ENCODE measurements around the gene PLXNA4. TPM values are rescaled to one million over a fixed set of nuclear protein-coding genes. Genes with fewer than 3 reads are reported as not detected.

The PLXNA4 gene
- total and polyA plus RNA-seq, 11 donors: 1.8 to 22.1 (median 10.5) TPM

DNA sequence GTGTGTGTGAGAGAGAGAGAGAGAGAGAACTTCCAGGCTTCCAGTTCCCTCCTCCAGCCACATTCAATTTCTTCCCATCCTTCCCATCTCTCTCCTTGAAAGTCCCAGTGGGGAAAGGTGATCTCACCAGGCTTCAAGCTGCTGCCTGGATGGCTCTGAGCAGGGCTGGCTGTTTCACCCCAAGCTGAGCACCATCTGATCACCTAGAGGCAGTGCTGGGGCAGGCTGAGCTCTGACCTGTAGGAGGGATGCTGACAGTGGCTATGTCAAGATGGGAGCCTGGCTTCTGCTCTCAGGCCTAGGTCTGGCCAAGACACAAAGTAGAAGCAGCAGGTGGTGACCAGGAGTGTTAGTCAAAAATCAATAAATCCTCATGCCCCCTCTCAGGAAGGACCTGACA lies 370.8 kb downstream of the PLXNA4 start:
- H3K27ac ChIP-seq: no peak overlapping the region
- DNase-seq (no peak), ATAC-seq (no peak)
- H3K4me1 ChIP-seq: peaks cover 0 to 25% (median 8%) of the 10 kb centered on the region in 12 donors
- H3K9me3 ChIP-seq: no peaks in the 10 kb centered on the region
- H3K36me3 ChIP-seq: no peaks in the 10 kb centered on the region
- no peak overlapping the region for H3K4me3 ChIP-seq
- intact Hi-C loops (cut with DNase I): no loop called here
- TF ChIP-seq, protein P1, sequence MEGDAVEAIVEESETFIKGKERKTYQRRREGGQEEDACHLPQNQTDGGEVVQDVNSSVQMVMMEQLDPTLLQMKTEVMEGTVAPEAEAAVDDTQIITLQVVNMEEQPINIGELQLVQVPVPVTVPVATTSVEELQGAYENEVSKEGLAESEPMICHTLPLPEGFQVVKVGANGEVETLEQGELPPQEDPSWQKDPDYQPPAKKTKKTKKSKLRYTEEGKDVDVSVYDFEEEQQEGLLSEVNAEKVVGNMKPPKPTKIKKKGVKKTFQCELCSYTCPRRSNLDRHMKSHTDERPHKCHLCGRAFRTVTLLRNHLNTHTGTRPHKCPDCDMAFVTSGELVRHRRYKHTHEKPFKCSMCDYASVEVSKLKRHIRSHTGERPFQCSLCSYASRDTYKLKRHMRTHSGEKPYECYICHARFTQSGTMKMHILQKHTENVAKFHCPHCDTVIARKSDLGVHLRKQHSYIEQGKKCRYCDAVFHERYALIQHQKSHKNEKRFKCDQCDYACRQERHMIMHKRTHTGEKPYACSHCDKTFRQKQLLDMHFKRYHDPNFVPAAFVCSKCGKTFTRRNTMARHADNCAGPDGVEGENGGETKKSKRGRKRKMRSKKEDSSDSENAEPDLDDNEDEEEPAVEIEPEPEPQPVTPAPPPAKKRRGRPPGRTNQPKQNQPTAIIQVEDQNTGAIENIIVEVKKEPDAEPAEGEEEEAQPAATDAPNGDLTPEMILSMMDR (IDR thresholded peaks at IDR 0.05): no peak
- no peak for TF ChIP-seq POLR2A (IDR thresholded peaks at IDR 0.05)
- H3K27me3 ChIP-seq: no peaks in the 10 kb centered on the region

DNA sequence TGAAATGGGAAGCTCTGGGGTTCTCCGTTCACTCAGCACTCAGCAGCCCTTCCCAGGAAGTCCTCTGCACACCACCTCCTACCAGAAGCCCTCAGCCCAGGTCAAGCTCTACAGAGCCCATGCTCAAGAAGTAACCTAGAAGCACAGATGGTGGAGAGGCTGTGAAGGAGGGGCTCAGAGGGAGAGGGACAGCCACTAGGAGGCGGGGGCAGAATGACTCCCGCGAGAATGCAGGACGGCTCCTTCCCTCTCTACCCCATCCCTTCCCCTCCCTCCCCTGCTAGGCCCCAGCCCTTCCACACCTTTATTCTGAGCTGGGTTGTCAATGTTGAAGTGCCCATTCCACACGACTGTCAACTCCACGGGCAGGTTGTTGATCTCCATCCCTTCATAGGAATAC lies 373.2 kb downstream of the PLXNA4 start:
- WGBS, 4 donors: 86 to 92% (median 87%) methylated on average over 7 of the region's 7 CpGs
- Histone ChIP-seq H3K36me3 (peaks cover 0 to 5% (median 0%) of the 10 kb centered on the region in 9 donors), H3K27ac (no peak overlapping the region), H3K27me3 (no peaks in the 10 kb centered on the region), H3K9me3 (no peaks in the 10 kb centered on the region), H3K4me3 (no peak overlapping the region), H3K4me1 (peaks cover 0 to 21% (median 4%) of the 10 kb centered on the region in 12 donors)
- ATAC-seq (no peak), DNase-seq (no peak)
- TF ChIP-seq POLR2A (IDR thresholded peaks at IDR 0.05): no peak
- TF ChIP-seq, protein P1 (IDR thresholded peaks at IDR 0.05): no peak
- intact Hi-C loops (cut with DNase I): loop anchor here in 1 of 10 donors (5.0 kb wide), 1 partner anchor 379 kb away; no protein-coding TSS in a partner anchor

DNA sequence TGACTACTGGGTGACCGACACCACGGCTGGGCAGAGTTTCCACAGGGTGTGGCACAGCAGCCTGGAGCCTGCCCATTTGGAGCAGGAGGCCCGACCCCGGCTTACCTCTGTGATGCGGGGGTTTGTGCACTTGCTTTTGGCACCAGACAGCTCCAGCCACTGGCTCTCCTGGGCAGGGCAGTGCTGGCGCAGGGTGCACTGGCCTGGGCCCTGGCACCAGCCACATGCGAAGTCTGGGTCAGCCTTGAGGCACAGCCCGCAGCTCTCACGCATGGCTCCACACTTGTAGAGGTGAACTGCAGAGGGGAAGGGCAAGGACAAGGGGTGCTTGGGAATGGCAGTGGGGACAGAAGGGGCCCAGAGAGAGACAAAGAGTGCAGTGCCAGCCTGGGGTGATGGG lies 373.7 kb downstream of the PLXNA4 start:
- no peak for TF ChIP-seq POLR2A (IDR thresholded peaks at IDR 0.05)
- TF ChIP-seq, protein P1 (IDR thresholded peaks at IDR 0.05): no peak
- ATAC-seq: no peak
- 89 to 93% (median 90%) methylated on average over 6 to 9 of the region's 9 CpGs for WGBS, 4 donors
- H3K36me3 ChIP-seq: peaks cover 0 to 9% (median 0%) of the 10 kb centered on the region in 9 donors
- H3K27me3 ChIP-seq: no peaks in the 10 kb centered on the region
- peaks cover 0 to 16% (median 2%) of the 10 kb centered on the region in 12 donors for H3K4me1 ChIP-seq
- intact Hi-C loops (cut with DNase I): loop anchor here in 1 of 10 donors (5.0 kb wide), 1 partner anchor 380 kb away; no protein-coding TSS in a partner anchor
- no peaks in the 10 kb centered on the region for H3K9me3 ChIP-seq
- H3K4me3 ChIP-seq: no peak overlapping the region
- no peak for DNase-seq
- no peak overlapping the region for H3K27ac ChIP-seq

DNA sequence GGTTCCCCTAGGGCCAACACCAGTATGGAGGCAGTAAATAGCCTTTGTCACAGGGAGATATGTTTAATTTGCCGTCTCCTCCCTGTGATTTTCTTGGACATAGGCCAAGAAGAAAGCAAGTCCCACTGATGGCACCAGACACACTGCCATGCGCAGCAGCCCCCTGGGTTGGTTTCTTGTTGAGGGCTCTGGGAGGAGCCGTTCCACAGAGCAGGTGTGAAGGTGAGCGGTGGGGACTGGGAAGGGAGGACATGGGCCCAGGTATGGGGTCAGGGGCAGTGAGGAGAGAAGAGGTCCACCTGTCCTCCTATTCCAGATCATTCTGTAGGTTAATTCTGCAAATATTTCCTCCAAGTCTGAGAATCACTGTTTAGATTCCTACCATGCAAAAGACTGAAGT lies 376.1 kb downstream of the PLXNA4 start:
- H3K9me3 ChIP-seq: no peaks in the 10 kb centered on the region
- H3K4me1 ChIP-seq: peaks cover 0 to 9% (median 0%) of the 10 kb centered on the region in 12 donors
- peak overlapping the region in 1 of 12 donors; percentile 50 for H3K27ac ChIP-seq
- no peak overlapping the region for H3K4me3 ChIP-seq
- DNase-seq: no peak
- H3K27me3 ChIP-seq: no peaks in the 10 kb centered on the region
- 76 to 80% (median 78%) methylated on average over 4 of the region's 4 CpGs for WGBS, 4 donors
- intact Hi-C loops (cut with DNase I): loop anchor here in 1 of 10 donors (5.0 kb wide), 1 partner anchor 382 kb away; no protein-coding TSS in a partner anchor
- no peak for ATAC-seq
- TF ChIP-seq, protein P1 (IDR thresholded peaks at IDR 0.05): no peak
- no peak for TF ChIP-seq POLR2A (IDR thresholded peaks at IDR 0.05)
- H3K36me3 ChIP-seq: peaks cover 0 to 9% (median 0%) of the 10 kb centered on the region in 9 donors
